Measurements from ENCODE around the gene RFNG. TPM values are rescaled to one million over a fixed set of nuclear protein-coding genes. Genes with fewer than 3 reads are reported as not detected.

RFNG gene
- total RNA-seq, 2 donors from 2014 or later, result 37.9 to 43.1 TPM

DNA sequence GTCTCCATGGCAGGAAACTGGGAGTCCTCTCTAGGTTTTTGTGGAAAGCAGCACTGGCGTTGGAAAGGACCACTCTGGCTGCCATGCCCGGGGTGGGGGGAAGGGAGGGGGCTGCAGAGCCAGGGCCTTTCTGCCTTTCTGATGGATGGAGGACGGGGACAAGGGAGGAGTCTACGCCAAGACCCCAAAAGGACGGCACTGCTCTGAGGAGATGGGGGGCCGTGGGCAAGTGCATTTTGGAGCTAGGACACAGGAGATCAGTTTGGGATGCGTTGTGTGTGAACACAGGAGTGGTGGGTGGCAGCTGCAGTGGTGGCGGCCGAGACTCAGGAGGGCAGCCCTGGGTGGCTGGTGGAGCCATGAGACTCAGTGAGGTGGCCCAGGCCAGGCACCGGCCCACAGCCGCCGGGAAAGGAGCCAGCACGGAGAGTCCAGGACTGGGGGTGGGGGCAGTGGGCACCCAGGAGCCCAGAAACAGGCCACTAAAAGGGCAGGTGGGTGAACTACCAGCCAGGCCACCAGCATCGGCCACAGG lies 31.0 kb downstream of the RFNG start:
- no peak for TF ChIP-seq POLR2A (IDR thresholded peaks at IDR 0.05)
- TF ChIP-seq, protein P1, sequence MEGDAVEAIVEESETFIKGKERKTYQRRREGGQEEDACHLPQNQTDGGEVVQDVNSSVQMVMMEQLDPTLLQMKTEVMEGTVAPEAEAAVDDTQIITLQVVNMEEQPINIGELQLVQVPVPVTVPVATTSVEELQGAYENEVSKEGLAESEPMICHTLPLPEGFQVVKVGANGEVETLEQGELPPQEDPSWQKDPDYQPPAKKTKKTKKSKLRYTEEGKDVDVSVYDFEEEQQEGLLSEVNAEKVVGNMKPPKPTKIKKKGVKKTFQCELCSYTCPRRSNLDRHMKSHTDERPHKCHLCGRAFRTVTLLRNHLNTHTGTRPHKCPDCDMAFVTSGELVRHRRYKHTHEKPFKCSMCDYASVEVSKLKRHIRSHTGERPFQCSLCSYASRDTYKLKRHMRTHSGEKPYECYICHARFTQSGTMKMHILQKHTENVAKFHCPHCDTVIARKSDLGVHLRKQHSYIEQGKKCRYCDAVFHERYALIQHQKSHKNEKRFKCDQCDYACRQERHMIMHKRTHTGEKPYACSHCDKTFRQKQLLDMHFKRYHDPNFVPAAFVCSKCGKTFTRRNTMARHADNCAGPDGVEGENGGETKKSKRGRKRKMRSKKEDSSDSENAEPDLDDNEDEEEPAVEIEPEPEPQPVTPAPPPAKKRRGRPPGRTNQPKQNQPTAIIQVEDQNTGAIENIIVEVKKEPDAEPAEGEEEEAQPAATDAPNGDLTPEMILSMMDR (IDR thresholded peaks at IDR 0.05), result no peak
- intact Hi-C loops (cut with DNase I), result no loop called here
- Histone ChIP-seq H3K9me3 (no peaks in the 10 kb centered on the region), H3K27ac (no peak overlapping the region), H3K36me3 (replicated peaks in 1 of 2; ENCODE audit: insufficient read depth in 1 of 2, low read depth in 2 of 2) (no peaks in the 10 kb centered on the region), H3K27me3 (no peaks in the 10 kb centered on the region), H3K4me3 (no peak overlapping the region), H3K4me1 (peaks cover 59% of the 10 kb centered on the region)
- ATAC-seq (no peak), DNase-seq (no peak)
- WGBS, 2 donors, result 71 to 88% methylated on average over 7 to 12 of the region's 14 CpGs

DNA sequence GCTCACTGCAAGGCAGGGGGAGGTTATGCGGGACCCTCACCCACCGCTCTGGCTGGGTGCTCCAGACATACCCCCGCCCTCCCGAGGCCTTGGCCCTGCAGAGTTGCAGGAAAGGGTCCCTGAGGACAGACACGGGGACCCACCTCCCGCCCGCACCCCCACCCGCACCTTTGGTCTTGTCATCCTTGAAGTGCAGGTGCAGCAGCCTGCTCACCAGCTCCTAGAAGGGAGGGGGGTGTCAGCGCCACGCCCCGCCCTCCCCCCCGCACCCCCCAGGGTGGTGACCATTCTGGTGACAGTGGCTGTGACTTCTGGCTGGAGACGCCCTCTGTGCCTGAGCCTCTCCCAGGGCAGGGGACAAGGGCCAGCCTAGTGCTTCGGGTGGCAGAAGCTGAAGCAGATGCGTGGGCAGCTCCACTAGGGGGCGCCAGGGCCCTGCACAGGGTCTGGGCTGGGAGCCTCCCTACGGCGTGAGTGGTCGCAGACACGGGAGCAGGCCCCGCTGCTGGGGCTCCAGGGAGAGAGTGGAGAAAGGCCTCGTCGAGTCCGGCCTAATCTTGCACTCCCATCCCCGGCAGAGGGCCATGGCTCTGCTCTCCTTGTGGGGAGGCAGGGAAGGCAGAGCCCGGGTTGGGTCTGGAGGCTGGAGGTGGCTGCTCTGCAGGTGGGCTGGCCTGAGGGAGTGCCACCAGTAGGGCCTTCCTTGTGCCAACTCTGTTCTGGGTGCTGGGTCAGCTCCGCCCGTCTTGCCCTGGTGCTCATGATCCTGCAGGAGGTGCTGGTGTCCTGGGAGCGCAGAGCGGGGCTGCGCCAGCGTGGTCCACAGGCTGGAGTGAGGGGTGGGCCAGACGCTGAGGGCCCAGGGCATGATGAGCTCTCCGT lies 31.7 kb downstream of the RFNG start:
- no peak for ATAC-seq

DNA sequence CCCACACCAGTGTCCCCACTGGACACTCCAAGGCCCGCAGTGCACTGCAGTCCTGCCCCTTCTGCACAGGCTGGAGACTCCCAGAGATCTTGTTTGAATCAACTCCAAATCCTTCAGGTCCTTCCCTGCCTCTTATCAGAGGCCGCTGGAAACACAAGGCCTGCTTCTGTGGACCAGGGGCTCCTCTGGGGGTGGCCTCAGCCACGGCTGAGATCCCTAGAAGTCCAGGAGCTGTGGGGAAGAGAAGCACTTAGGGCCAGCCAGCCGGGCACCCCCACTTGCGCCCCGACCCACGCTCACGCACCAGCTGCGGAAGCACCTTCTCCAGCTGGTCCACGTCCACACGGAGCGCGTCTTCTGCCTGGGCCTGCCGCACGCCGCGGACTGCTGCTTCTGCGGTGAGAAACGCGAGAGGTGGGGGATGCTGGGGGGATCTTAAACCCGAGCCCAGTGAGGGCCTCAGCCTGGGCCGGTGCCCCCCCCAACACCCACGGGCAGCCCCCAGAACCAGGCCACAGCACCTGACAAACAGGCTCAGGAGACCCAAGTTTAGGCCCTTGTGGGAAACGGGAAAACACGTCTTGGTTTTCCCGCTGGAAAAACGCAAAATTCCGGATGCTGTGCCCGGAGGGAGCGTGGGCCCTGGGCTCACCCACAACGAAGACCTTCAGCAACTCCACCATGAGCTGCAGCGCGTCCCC lies 32.5 kb downstream of the RFNG start:
- 40 to 83% methylated on average over 1 to 33 of the region's 33 CpGs for WGBS, 2 donors
- ATAC-seq (no peak), DNase-seq (no peak)
- TF ChIP-seq, protein P1 (IDR thresholded peaks at IDR 0.05), result no peak
- no peak for TF ChIP-seq POLR2A (IDR thresholded peaks at IDR 0.05)
- H3K9me3 ChIP-seq, result no peaks in the 10 kb centered on the region
- H3K27me3 ChIP-seq, result no peaks in the 10 kb centered on the region
- no peaks in the 10 kb centered on the region for H3K36me3 ChIP-seq (replicated peaks in 1 of 2; ENCODE audit: insufficient read depth in 1 of 2, low read depth in 2 of 2)
- H3K4me1 ChIP-seq, result peaks cover 53% of the 10 kb centered on the region
- intact Hi-C loops (cut with DNase I), result loop anchor here (2.0 kb wide), 1 partner anchor 56 kb away; no protein-coding TSS in a partner anchor
- H3K4me3 ChIP-seq, result no peak overlapping the region
- H3K27ac ChIP-seq, result peak overlapping the region in 2 of 4 donors; percentile 13 to 27

More for the DNA sequence above, 31.7 kb downstream of the RFNG start:
- no peaks in the 10 kb centered on the region for H3K36me3 ChIP-seq (replicated peaks in 1 of 2; ENCODE audit: insufficient read depth in 1 of 2, low read depth in 2 of 2)
- H3K4me3 ChIP-seq, result no peak overlapping the region
- H3K9me3 ChIP-seq, result no peaks in the 10 kb centered on the region
- H3K4me1 ChIP-seq, result peaks cover 59% of the 10 kb centered on the region
- DNase-seq, result peak in 3 of 4 donors; percentile 56 to 64 (median 58)
- no peak for TF ChIP-seq POLR2A (IDR thresholded peaks at IDR 0.05)
- TF ChIP-seq, protein P1 (IDR thresholded peaks at IDR 0.05), result peak; percentile 32 to 50 (median 47)
- intact Hi-C loops (cut with DNase I), result loop anchor here (2.0 kb wide), 1 partner anchor 57 kb away; no protein-coding TSS in a partner anchor
- no peaks in the 10 kb centered on the region for H3K27me3 ChIP-seq
- 59 to 67% methylated on average over 3 to 27 of the region's 34 CpGs for WGBS, 2 donors
- no peak overlapping the region for H3K27ac ChIP-seq

DNA sequence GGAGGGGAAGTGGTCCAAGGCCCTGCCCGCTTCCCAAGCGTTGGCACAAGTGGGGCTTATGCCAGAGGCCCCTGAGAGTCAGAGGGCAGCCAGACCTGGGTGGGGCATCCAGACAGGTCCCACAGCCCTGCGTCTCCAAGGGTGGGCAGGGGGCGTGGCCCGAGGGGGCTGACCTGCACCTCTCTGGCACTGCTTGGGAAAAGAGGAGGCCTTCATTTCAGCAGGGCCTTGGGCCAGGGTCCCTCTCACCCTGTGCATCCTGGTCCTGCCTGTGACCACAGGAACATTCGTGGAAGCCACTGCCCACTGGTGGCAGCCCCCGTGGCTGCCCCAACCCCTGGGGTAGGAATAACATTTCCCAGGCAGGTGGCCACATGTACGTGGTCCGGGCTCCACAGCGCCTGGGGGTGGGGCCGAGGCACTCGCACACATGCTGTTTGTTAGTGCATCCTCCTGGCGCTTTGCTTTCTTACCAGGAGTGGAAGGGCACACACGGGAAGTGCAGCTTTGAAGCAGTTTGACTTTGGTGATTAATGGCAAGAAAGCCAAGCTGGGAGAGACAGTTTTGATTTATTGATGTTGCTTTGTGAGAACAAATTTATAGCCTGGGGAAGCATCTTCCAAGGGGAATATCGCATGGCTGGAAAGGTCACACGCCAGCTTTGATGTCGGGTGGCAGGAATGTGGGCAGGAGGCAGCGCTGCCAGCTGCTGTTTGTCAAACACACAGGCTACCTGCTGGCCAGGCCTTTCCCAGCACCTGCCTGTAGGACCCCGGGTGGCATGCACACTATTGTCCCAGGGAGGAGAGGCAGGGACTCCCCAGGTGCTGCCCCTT lies 33.2 kb downstream of the RFNG start:
- TF ChIP-seq, protein P1 (IDR thresholded peaks at IDR 0.05), result no peak
- no peak for TF ChIP-seq POLR2A (IDR thresholded peaks at IDR 0.05)
- ATAC-seq (no peak), DNase-seq (peak in 2 of 4 donors; percentile 36 to 42)
- Histone ChIP-seq H3K4me3 (no peak overlapping the region), H3K36me3 (replicated peaks in 1 of 2; ENCODE audit: insufficient read depth in 1 of 2, low read depth in 2 of 2) (no peaks in the 10 kb centered on the region), H3K4me1 (peaks cover 45% of the 10 kb centered on the region), H3K27me3 (no peaks in the 10 kb centered on the region), H3K9me3 (no peaks in the 10 kb centered on the region), H3K27ac (peak overlapping the region in 2 of 4 donors; percentile 13 to 27)
- intact Hi-C loops (cut with DNase I), result loop anchor here (2.0 kb wide), 1 partner anchor 56 kb away; no protein-coding TSS in a partner anchor
- WGBS, 2 donors, result 46 to 55% methylated on average over 13 to 19 of the region's 19 CpGs
